HEK293 (cell line): ENCODE measurements around the gene CSTF1.
A peak's percentile ranks its signal among the peaks of the same experiment; 100 is the strongest.
"Not testable (repeated sequence)": the region's sequence is repeated elsewhere in the genome, so short reads cannot be mapped to it uniquely, and the experiment has no call there.

Source experiments
- CTCF ChIA-PET: fragments of 350-600 bp; formaldehyde crosslinking; extraction: SDS; loops from one replicate; lab custom pipeline; 2021; ENCODE audit warnings: antibody characterized with exemption; lab: Yijun Ruan, JAX
- POLR2A ChIA-PET: fragments of 300-600 bp; formaldehyde crosslinking; extraction: SDS; loops from one replicate; lab custom pipeline; 2020; ENCODE audit warnings: antibody characterized with exemption, inconsistent platforms; lab: Yijun Ruan, JAX
- H3K27ac ChIP-seq: fragments of 200-500 bp; sonication (Bioruptor generic); 2 replicates; pipeline ENCODE4 v1.5.1; 2014; ENCODE audit warnings: low read depth, low read length, control low read depth, inconsistent platforms; ENCODE audit errors: extremely low read depth
- H3K36me3 ChIP-seq, 2 experiments: fragments of 200-500 bp in 1 of 2; sonication (Bioruptor generic) in 1 of 2; 1 replicate in 1 of 2; 2 replicates in 1 of 2; pipeline ENCODE4 v1.5.1; 2014 to 2017; ENCODE audit warnings: inconsistent platforms in 2 of 2, low read length in 2 of 2; ENCODE audit not compliant: control insufficient read depth in 2 of 2, insufficient read depth in 1 of 2
- H3K4me1 ChIP-seq: fragments of 200-500 bp; sonication (Bioruptor generic); 2 replicates; pipeline ENCODE4 v1.5.1; 2014; ENCODE audit warnings: mild to moderate bottlenecking, low read length, inconsistent platforms; ENCODE audit not compliant: control insufficient read depth, insufficient read depth
- H3K4me3 ChIP-seq: 2 replicates; pipeline ENCODE4 v1.5.1; 2011; ENCODE audit warnings: low read depth, mild to moderate bottlenecking, control low read depth, low read length, moderate library complexity
- H3K9me3 ChIP-seq: fragments of 200-500 bp; sonication (Bioruptor generic); 2 replicates; pipeline ENCODE4 v1.5.1; 2014; ENCODE audit warnings: low read depth, low read length, inconsistent platforms; ENCODE audit not compliant: control insufficient read depth, insufficient read depth
- BCL11A ChIP-seq: fragments of 450-650 bp; formaldehyde crosslinking; IDR thresholded peaks from 2 replicates; pipeline ENCODE4 v1.5.1; 2016; ENCODE audit warnings: low read depth, missing biosample characterization, missing genetic modification characterization
- SP2 ChIP-seq: fragments of 450-650 bp; formaldehyde crosslinking; IDR thresholded peaks from 2 replicates; pipeline ENCODE4 v1.5.1; 2016; ENCODE audit warnings: missing biosample characterization, missing genetic modification characterization
- SP3 ChIP-seq: fragments of 450-650 bp; formaldehyde crosslinking; IDR thresholded peaks from 2 replicates; pipeline ENCODE4 v1.5.1; 2016; ENCODE audit warnings: missing biosample characterization, missing genetic modification characterization
- ZNF354C ChIP-seq: fragments of 450-650 bp; formaldehyde crosslinking; IDR thresholded peaks from 2 replicates; pipeline ENCODE4 v1.5.1; 2016; ENCODE audit warnings: missing biosample characterization, missing genetic modification characterization, low read depth, borderline replicate concordance
- ZNF510 ChIP-seq: fragments of 450-650 bp; formaldehyde crosslinking; IDR thresholded peaks from 2 replicates; pipeline ENCODE4 v1.5.1; 2018; ENCODE audit warnings: mild to moderate bottlenecking, missing genetic modification characterization, missing biosample characterization; ENCODE audit not compliant: insufficient replicate concordance
- ZNF514 ChIP-seq: fragments of 450-650 bp; formaldehyde crosslinking; IDR thresholded peaks from 2 replicates; pipeline ENCODE4 v1.5.1; 2016; ENCODE audit warnings: missing biosample characterization, missing genetic modification characterization
- ZNF530 ChIP-seq: fragments of 450-650 bp; formaldehyde crosslinking; IDR thresholded peaks from 2 replicates; pipeline ENCODE4 v1.5.1; 2016; ENCODE audit warnings: low read depth, missing biosample characterization, missing genetic modification characterization
- ZNF623 ChIP-seq: fragments of 450-650 bp; formaldehyde crosslinking; IDR thresholded peaks from 2 replicates; pipeline ENCODE4 v1.5.1; 2016; ENCODE audit warnings: missing biosample characterization, missing genetic modification characterization
- ZNF624 ChIP-seq: fragments of 450-650 bp; formaldehyde crosslinking; IDR thresholded peaks from 2 replicates; pipeline ENCODE4 v1.5.1; 2017; ENCODE audit warnings: missing biosample characterization, missing genetic modification characterization
- ZNF776 ChIP-seq: fragments of 450-650 bp; formaldehyde crosslinking; IDR thresholded peaks from 2 replicates; pipeline ENCODE4 v1.5.0; 2017; ENCODE audit warnings: missing biosample characterization, missing genetic modification characterization, borderline replicate concordance
- TF ChIP-seq, protein P1 (sequence below): fragments of 450-650 bp; formaldehyde crosslinking; optimal IDR thresholded peaks from 2 replicates; pipeline ENCODE3; 2016; ENCODE audit warnings: missing biosample characterization, mild to moderate bottlenecking, missing genetic modification characterization
- TF ChIP-seq, protein P2 (sequence below): fragments of 450-650 bp; formaldehyde crosslinking; IDR thresholded peaks from 2 replicates; pipeline ENCODE4 v1.5.1; 2016; ENCODE audit warnings: missing biosample characterization, missing genetic modification characterization
- TF ChIP-seq, protein P3 (sequence below): fragments of 450-650 bp; IDR thresholded peaks from 2 replicates; pipeline ENCODE4 v1.5.1; 2018; ENCODE audit warnings: missing biosample characterization, mild to moderate bottlenecking, missing genetic modification characterization

CSTF1 gene

DNA sequence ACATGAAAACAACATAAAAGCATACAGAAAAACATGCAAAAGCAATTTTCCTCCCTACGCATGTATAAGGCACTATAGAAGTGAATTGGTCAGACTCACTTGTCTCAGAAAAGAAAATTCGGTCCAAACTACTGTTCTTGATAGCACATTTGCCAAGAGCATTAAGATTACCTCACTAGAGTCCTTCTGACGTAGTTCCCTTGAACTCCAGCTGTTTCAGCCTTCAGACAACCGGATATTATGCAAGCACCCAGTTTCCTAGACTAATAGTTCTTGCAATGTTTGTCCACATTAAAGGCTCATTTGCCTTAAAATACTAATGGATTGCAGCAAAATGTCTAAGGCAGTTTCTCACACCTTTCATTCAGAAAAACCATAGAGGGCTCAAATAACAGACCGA lies 17.1 kb downstream of the CSTF1 start:
- Histone ChIP-seq H3K36me3 (peaks cover 32 to 58% of the 10 kb centered on the region in 2 experiments), H3K27ac (no peak overlapping the region), H3K4me1 (no peaks in the 10 kb centered on the region), H3K9me3 (no peaks in the 10 kb centered on the region)
- CTCF ChIA-PET, result interaction anchor here (1.2 kb wide), 1 partner anchor 12 kb away, joined by 4 read pairs; no protein-coding TSS in a partner anchor
- TF ChIP-seq ZNF624 (tag by site-specific recombination) (no peak), ZNF530 (tag by site-specific recombination) (no peak), ZNF776 (no peak), BCL11A (tag by site-specific recombination) (no peak)
- TF ChIP-seq, all 188 proteins: peak for 0
- POLR2A ChIA-PET, result no interaction called here
- no peak overlapping the region for H3K4me3 ChIP-seq

DNA sequence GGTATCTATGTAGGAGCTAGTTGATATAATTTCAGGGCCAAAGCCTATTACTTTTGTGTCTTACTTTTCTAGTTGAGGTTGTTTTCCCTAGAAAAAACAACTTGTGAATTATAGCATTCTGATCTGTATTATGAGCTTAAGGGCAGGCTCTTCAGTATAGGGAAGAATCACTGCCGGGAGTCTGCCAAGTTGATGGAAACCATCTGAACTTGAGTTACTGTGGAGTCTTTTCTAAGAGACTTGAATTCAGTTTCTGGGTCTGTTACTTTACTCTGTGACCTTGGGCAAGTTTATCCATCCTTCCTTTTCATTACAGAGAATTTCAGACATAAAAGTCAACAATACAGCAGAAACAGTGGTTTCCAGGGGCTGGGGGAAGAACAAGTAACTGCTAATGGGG lies 17.5 kb downstream of the CSTF1 start:
- H3K36me3 ChIP-seq, result peaks cover 28 to 55% of the 10 kb centered on the region in 2 experiments
- H3K4me1 ChIP-seq, result no peaks in the 10 kb centered on the region
- ChIA-PET POLR2A (no interaction called here), CTCF (interaction anchor here (1.2 kb wide), 1 partner anchor 12 kb away, joined by 4 read pairs; no protein-coding TSS in a partner anchor)
- no peak overlapping the region for H3K27ac ChIP-seq
- H3K4me3 ChIP-seq, result no peak overlapping the region
- no peaks in the 10 kb centered on the region for H3K9me3 ChIP-seq
- no peak for TF ChIP-seq ZNF510 (tag by site-specific recombination)

DNA sequence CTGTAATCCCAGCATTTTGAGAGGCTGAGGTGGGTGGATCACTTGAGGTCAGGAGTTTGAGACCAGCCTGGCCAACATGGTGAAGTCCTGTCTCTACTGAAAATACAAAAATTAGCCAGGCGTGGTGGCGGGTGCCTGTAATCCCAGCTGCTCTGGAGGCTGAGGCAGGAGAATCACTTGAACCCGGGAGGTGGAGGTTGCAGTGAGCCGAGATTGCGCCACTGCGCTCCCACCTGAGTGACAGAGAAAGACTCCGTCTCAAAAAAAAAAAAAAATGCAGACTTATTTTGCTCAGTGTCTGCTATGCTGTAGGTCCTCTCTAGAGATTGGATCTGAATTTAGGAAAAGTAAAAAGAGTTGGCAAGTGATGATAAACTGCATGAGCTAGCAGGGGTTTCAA lies 18.8 kb downstream of the CSTF1 start:
- POLR2A ChIA-PET, H3K27ac ChIP-seq, H3K4me1 ChIP-seq, H3K4me3 ChIP-seq, H3K9me3 ChIP-seq: not testable (repeated sequence)
- CTCF ChIA-PET, result interaction anchor here (0.7 to 1.3 kb wide), 2 partner anchors 11 to 666 kb away, joined by 4 to 6 read pairs; no protein-coding TSS in a partner anchor
- H3K36me3 ChIP-seq, result peaks cover 17 to 49% of the 10 kb centered on the region in 2 experiments
- TF ChIP-seq, protein P1, sequence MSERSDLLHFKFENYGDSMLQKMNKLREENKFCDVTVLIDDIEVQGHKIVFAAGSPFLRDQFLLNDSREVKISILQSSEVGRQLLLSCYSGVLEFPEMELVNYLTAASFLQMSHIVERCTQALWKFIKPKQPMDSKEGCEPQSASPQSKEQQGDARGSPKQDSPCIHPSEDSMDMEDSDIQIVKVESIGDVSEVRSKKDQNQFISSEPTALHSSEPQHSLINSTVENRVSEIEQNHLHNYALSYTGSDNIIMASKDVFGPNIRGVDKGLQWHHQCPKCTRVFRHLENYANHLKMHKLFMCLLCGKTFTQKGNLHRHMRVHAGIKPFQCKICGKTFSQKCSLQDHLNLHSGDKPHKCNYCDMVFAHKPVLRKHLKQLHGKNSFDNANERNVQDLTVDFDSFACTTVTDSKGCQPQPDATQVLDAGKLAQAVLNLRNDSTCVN (tag by site-specific recombination), result peak; percentile 7
- TF ChIP-seq, all 188 proteins: peak for 1; not testable (repeated sequence) for 187

DNA sequence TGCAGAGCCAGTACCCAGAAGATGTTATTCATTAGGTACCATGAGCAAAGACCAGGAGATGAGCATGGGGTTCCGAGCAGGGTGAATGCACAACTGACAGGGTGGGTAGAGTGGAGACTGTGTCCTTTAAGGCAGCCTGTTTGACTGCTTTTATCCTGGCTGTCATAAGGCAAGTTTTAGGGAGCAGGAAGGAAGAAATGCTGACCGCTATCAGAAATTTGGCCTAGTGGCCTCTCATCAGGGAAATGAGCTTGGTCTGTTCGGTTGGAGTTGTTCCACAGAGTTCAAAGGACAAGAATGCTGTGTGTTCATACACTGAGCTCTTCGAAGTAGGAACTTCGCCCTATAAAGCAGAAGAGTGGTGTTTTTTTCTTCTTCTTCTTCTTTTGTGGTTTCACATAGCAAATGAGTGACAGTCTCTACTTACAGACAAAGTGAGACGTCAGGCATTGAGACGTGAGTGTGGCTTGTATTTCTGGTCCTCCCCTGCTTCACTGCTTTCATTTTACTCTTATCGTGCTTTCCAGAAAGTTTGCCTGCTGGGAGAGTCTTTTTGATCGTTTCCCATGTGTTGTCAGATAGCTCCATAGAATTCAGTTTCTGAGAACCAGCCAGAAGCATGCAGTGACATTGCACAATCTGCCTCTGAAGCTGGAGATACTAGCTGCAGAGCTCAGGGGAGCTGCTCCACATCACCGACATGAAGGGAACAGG lies 19.5 kb downstream of the CSTF1 start, which contains the start of gene CASS4:
Gene CASS4, plus strand, starts transcription at position 502 of the 714 bp plus-strand sequence. Its CDS starts 199 bp downstream, at position 701.
- Histone ChIP-seq H3K36me3 (peaks cover 11 to 48% of the 10 kb centered on the region in 2 experiments), H3K4me1 (no peaks in the 10 kb centered on the region), H3K9me3 (no peaks in the 10 kb centered on the region), H3K27ac (no peak within 1 kb of the TSS), H3K4me3 (no peak within 1 kb of the TSS)
- CTCF ChIA-PET, result interaction anchor here (0.7 to 1.3 kb wide), 4 partner anchors 9 to 665 kb away, joined by 3 to 7 read pairs (median 5); no protein-coding TSS in a partner anchor
- TF ChIP-seq ZNF354C (tag by site-specific recombination), result no peak
- TF ChIP-seq ZNF623 (tag by site-specific recombination), result no peak
- no peak for TF ChIP-seq SP3 (tag by site-specific recombination)
- no peak for TF ChIP-seq ZNF514 (tag by site-specific recombination)
- no peak for TF ChIP-seq SP2 (tag by site-specific recombination)
- TF ChIP-seq, protein P2, sequence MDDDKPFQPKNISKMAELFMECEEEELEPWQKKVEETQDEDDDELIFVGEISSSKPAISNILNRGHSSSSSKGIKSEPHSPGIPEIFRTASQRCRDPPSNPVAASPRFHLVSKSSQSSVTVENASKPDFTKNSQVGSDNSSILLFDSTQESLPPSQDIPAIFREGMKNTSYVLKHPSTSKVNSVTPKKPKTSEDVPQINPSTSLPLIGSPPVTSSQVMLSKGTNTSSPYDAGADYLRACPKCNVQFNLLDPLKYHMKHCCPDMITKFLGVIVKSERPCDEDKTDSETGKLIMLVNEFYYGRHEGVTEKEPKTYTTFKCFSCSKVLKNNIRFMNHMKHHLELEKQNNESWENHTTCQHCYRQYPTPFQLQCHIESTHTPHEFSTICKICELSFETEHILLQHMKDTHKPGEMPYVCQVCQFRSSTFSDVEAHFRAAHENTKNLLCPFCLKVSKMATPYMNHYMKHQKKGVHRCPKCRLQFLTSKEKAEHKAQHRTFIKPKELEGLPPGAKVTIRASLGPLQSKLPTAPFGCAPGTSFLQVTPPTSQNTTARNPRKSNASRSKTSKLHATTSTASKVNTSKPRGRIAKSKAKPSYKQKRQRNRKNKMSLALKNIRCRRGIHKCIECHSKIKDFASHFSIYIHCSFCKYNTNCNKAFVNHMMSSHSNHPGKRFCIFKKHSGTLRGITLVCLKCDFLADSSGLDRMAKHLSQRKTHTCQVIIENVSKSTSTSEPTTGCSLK (tag by site-specific recombination), result no peak
- TF ChIP-seq, protein P3, sequence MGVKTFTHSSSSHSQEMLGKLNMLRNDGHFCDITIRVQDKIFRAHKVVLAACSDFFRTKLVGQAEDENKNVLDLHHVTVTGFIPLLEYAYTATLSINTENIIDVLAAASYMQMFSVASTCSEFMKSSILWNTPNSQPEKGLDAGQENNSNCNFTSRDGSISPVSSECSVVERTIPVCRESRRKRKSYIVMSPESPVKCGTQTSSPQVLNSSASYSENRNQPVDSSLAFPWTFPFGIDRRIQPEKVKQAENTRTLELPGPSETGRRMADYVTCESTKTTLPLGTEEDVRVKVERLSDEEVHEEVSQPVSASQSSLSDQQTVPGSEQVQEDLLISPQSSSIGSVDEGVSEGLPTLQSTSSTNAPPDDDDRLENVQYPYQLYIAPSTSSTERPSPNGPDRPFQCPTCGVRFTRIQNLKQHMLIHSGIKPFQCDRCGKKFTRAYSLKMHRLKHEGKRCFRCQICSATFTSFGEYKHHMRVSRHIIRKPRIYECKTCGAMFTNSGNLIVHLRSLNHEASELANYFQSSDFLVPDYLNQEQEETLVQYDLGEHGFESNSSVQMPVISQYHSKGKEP (tag by site-specific recombination), result no peak
- POLR2A ChIA-PET, result no interaction called here
